GM21786 (cell line): ENCODE data around the gene ETV5.

Experiments used
- ATAC-seq: cut with Tn5 transposase; IDR thresholded peaks from one replicate; pipeline ENCODE4 v1.9.1; 2021; ENCODE audit not compliant: unreplicated experiment

ETV5 gene

GRCh38 chr3:186097317-186097662 lies 11.6 kb downstream of the ETV5 start:
- no peak for ATAC-seq

GRCh38 chr3:186096290-186096689 lies 12.6 kb downstream of the ETV5 start:
- no peak for ATAC-seq

GRCh38 chr3:186095561-186096081 lies 13.3 kb downstream of the ETV5 start:
- no peak for ATAC-seq

DNA sequence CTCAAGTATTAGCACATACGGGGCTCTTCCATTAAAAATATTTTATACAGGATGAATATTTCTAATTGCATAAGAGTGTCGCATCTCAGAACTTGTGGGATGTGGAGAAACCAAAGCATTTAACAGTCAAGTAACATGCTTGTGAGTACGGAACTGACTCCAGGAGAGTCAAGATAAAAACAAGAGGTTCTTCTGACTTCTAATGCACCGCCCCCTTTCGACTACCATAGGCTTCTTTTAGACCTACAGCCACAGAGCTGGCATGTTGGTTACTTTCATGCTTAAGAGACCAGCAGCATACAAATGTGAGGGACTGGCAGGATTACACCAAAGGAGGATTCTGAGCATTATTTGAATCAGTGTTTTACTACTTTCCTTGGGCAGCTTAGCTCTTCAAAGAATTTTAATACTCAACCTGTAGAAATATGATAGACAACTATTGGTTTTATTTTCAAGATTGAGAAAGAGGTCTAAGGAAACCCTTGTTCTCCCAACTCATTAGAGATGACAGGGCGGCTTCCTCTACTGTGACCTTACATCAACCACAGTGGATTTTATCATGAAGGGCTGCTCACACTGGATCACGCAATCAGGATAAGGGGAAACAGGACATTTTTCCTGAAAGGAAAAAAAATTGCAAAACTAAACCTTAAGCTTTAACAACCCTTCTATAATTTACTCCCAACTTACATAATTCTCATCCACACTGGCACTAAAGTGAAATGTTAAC lies 14.0 kb downstream of the ETV5 start:
- ATAC-seq, result no peak

DNA sequence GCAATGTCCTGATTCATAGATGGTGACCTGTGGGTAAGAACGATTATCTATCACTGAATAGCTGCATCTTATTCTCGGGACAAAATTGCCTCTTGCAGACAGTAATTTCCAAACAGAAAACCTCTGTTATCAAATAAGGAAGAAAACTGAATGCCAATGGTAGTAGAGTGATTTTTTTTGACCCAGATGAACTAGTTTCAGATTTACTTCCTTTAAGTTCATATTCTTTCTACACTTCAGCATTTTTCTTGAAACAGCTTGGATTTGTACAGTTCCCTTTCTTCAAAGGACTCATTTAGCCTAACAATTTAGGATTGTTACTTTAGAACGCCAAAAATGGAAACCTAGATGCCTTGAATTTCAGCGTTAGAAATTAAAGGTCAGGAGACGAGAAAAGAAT lies 14.6 kb downstream of the ETV5 start:
- no peak for ATAC-seq

- ATAC-seq, result no peak
Observed at GRCh38 chr3:186093271-186093900, 15.5 kb downstream of the ETV5 start.

DNA sequence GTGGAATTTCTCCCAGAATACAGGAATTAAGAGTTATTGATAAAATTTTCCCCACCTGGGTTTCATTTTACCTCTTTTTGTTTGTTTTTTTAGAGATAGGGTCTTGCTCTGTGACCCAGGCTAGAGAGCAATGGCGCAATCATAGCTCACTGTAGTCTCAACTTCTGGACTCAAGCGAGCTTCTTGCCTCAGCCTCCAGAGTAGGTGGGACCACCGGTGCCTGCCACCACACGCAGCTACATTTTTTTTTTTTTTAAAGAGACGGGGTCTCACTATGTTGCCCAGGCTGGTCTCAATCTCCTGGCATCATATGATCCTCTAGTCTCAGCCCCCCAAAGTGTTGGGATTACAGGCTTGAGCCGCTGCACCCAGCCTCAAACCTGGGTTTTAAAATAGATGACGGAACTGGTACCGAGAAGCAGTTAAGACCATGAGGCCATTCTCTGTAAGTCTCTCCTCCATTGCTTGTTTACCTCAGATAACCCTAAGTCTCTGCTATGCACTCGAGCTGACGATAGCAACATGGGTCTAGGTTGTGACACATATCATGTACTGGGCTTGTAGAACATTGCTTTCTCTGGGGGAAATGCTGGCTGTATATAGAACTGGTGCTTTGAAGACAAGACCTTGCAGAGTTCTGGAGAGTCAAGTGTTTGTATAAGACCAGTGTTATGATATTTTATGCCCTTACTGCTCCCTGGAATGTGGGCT lies 16.4 kb downstream of the ETV5 start:
- ATAC-seq, result no peak

DNA sequence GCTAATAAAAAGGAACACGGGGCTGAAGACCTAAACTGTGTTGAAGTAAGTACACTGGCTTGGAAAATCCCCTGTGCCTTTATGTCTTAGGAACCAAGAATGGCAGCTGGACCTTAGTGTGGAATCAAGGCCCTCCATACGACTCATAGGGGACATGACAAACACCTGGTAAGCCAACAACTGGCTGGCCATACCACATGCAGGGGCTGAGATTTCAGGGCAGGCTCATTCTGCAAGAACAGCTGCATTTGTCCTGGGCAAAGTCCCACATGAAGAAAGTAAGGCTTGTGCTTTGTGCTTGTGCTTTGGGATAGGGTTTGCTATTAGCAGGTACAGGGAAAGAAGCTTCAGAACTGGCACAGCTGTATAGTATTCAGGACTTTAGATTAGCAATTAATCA lies 18.0 kb downstream of the ETV5 start:
- ATAC-seq, result no peak

- no peak for ATAC-seq
Observed at GRCh38 chr3:186088335-186088734, 20.6 kb downstream of the ETV5 start.

DNA sequence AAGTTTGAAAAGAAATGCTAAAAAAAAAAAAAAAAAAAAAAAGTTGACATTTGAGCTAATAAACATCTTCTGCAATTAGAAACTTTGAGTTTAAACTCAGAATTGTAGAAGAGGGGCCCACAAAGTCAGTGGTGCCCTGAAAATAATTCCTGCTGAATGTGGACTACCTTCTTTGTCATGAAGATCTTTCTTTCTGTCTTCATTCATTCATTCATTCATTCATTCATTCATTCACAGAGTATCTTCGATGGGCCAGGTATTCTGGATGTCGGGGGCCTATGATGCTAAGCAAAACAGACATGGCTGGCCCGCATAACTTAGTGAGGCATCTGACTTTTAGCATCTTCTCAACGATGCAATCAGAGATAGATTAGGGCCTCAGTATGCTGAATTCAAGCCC lies 24.6 kb downstream of the ETV5 start:
- no peak for ATAC-seq

DNA sequence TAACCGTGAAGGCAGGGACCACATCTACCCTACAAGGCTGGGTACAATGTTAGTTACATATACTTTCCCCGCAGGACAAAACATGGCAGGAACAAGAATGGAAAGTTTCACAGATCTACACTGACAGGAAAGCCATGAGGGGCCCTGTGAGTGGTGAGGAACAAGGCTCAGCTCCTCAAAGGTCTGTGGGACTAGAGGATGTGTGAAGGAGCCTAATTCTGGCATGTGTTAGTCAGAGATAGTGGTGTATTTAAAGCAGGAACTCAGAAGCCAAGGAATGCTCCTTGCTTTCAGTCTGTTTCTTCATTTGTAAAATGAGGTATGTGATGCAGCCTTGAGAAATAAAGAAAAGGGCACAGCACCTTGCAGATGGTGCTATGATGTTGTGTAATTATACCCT lies 25.1 kb downstream of the ETV5 start:
- ATAC-seq, result no peak

DNA sequence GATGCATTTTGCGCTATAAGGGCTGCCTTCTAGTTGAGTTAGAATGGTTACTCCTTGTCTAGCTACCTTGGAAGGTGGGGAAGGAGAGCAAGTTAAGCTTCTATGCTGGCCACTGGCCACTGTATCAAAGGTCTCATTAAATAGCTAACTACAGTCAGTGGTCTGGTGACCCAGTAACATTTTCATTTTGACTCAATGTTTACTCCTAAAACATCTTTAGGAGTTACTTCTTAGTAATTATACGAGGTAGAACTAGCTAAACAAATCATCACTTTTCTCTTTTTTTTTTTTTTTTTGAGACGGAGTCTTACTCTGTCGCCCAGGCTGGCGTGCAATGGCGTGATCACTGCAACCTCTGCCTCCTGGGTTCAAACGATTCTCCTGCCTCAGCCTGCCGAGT lies 26.7 kb downstream of the ETV5 start:
- no peak for ATAC-seq

DNA sequence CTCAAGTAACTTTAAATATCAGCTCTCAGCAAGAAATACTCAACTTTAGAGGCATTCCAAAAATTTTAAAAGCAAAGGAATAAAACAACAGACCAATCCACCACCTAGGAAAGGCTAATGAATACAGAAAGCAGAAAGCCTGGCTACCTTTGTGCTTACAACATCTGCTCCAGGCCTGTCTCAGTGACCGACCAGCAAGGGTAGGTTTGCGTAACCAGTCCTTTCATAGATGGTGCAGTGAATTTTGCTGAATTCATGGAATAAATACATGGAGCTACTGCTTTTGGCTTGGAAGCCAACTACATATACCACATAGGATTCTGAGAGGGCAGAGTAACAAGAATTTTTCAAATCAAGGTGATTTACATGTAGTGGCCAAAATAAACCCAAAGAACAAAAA lies 27.2 kb downstream of the ETV5 start:
- ATAC-seq, result no peak

DNA sequence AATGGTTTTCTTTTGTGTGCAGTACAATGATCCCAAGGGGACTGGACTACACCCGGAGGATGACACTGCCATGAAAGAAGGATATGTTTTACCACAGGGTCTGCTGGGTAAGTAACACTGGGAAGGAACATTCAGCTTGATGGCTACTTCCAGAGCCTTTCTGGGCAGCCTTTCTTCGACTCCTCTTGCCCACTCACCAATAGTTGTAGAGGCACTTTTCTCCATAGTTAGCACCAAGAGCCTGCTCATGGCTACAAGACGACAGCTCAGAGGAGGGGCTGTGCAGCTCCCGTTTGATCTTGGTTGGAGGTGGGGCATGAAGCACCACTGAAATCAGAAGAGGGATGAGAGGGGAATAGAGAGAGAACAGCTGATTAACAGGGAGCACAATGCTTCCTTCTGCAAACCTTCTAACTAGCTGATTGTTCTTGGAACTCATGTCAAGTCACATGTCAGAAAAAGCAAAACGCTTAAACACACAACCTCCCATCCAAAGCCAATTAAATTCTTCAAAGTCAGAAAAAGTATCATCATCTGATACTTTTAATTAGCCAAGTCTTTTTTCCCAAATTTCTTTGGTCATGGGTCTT lies 27.9 kb downstream of the ETV5 start:
- ATAC-seq, result no peak

DNA sequence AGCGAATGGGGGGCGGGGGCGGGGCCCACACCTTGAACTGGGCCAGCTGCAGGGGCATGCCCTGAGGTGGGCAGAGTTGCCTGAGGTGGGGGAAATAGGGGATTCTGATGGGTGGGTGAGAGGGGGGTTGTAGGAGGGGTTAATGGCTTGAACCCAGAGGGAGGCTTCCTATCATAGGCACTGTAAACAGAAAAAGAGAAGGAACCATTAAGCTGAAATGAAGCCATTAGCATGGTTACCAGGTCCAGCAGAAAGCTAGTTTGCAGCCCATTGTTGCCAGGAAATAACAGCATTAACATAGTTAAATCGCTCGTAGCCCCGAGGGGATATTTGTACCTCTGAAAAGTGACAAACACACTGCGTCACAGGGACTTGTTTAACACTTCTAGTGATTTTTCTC lies 29.0 kb downstream of the ETV5 start:
- ATAC-seq, result no peak

GRCh38 chr3:186077466-186077865 lies 31.4 kb downstream of the ETV5 start:
- no peak for ATAC-seq

DNA sequence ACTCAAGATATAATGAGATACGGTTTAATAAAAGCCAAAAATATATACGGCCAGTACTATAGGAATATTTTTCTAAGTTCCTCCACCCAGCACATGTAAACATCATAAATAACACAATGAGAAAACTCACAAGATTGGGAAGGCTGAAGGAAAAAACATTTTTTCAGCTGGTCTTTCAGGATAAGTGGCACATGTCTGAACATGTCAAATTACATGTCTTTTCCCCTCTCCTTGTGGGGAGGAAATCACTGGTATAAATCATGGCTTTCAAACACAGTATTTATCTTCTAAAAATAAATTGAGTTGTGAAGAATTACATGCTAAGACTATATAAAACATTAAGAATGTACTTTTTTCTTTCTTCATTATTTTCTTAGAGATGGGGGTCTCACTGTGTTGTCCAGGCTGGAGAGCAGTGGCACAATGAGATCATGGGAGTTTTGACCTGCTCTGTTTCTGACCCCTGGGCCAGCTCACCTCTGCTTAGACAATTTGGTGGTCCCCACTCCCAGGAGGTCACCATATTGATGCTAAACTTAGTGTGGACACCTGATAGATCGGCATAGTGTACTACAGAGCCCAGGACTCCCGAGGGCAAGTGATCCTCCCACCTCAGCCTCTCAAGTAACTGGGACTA lies 32.8 kb downstream of the ETV5 start:
- no peak for ATAC-seq

- ATAC-seq, result no peak
Observed at GRCh38 chr3:186075489-186075888, 33.4 kb downstream of the ETV5 start.

GRCh38 chr3:186073641-186074040 lies 35.2 kb downstream of the ETV5 start:
- ATAC-seq, result no peak

GRCh38 chr3:186070996-186071395 lies 37.9 kb downstream of the ETV5 start:
- no peak for ATAC-seq

- ATAC-seq, result no peak
Observed at GRCh38 chr3:186070550-186070949, 38.3 kb downstream of the ETV5 start.
